GM18526 (cell line): ENCODE results near the gene PTPRN2.

Source experiments
- POLR2A ChIP-seq: IDR thresholded peaks from 3 replicates; pipeline ENCODE4 v1.6.1; 2011; ENCODE audit not compliant: insufficient read length; ENCODE audit errors: extremely low read depth

Gene PTPRN2

DNA sequence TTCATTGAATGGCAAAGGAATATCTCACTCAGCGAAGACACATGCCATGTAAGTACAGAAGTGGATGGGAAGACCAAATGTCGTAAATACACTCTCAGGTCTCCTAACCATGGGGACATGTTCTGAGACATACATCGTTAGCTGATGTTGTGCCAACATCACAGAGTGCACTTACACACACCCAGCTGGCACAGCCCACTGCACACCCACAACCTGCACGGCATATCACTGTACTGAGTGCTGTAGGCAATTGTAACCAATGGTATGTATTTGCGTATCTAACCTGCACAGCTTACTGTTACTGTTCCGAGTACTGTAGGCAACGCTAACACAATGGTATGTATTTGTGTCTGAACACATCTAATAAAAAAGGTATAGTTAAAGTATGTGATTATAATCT, 550.4 kb downstream of the PTPRN2 start:
- TF ChIP-seq POLR2A = no peak

DNA sequence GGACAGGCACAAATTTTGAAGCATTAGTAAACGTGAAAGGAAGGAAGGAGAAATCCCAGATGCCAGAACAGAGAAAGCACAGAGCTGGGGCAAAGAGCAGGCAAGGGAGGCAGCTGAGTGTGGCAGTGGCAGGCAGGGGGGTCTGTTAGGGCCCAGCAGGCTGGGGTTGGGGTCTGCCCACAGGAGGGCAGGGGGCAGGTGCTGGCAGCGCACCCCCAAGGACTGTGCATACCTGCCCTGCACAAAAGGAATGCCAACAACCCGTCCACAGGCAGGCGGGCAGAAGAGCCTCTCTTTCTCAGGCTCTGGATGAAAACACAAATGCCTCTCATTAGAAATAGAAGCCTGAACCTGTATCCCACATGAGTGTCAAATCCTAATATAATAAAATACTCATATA, 552.3 kb downstream of the PTPRN2 start:
- TF ChIP-seq POLR2A = no peak

DNA sequence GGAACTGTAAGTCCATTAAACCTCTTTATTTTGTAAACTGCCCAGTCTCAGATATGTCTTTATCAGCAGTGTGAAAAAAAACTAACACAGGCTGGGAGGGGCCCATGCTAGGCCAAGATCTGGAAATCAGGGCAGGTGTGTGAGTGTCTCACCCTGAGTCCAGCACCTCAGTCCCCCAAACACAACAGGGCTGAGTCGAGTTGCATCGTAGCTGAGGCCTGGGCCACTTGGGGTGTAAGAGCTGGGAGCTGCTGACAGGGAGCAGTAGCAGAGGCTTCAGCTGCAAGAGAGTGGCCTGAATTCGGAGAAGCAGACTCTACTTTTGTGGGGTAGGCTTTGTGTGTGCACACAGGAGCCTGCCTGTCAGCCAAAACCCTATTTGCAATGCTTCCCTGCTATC, 553.1 kb downstream of the PTPRN2 start:
- no peak for TF ChIP-seq POLR2A

DNA sequence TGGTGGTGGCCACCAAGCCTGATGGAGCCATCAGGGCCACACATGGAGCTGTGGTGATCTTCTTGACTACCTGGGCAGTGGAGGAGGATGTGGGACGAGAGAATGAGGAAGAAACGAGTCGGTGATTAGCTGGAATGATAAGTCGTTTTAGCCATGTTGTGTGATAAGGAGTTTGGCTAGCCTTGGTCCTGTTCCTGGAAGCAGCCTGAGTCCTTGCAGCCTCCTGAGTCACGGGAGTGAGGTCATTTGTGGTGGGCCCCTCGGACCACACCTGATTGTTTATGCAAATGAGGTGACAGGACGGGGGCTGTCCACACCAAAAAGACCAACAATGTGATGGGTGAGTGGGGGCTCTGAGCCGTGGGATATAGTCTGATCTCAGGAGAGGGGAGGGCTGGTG, 554.4 kb downstream of the PTPRN2 start:
- no peak for TF ChIP-seq POLR2A

DNA sequence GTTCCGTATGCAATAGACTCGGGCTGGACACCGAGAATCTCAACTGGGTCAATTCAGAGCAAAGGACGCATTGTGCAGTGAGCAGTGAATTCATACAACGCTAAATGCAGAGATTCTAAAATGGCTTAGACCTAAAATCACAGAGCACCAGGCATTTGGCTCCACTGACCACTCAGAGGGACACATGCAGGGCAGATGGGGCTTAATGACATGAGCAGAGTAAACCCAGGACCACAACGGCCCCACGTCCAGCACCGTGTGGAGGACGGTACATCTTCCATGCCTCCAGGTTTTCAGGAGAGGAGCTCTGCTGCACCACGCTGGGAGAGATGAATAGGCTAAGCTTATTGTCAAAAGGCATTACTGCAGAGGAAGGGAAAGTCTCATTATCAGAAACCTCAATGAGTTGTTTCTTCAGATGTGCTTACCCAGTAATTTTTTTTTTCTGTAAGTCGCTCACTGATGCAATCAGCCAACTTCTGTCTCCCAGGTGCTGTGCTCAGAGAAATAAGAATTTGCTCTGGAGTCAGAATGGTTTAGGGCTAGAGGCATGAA, 555.0 kb downstream of the PTPRN2 start:
- no peak for TF ChIP-seq POLR2A

DNA sequence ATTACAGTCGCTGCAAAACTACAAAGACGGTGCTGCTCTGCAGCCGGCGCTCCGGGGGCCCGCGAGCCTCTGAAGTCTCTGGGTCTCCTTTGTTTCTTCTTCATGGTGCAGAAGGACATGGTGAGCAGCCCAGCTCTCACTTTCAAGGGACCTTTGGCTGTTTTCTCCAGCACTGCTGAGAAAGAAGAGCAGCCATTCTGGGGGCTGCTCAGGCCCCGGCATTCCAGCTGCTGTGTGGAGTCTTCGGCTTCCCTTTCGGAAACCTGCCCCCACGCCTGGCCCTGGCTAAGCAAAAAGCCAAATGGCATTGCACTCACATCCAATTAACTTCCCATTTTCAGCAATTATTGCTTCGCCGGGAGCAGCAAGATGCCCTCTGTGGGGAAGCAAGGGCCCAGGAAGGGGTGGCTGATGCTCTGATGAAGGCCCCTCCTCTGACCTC, 555.7 kb downstream of the PTPRN2 start:
- no peak for TF ChIP-seq POLR2A

DNA sequence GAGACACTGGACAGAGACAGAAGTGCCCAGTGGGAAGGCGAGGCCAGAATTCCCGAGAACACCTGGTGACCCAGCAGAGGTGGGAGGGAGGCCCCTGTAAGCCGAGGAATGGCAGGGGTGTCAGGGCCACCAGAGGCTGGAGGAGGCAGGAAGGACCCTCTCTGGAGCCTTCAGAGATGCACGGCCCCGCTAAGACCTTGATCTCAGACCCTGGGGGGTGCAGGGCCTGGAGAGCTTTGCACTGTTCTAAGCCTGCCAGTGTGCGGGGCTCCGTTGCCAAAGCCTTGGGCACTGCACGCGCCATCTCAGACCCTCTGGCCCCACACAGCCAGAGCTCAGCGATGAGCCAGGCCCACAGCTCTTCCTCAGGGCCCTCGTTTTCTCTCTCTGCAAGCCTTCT, 557.1 kb downstream of the PTPRN2 start:
- no peak for TF ChIP-seq POLR2A

DNA sequence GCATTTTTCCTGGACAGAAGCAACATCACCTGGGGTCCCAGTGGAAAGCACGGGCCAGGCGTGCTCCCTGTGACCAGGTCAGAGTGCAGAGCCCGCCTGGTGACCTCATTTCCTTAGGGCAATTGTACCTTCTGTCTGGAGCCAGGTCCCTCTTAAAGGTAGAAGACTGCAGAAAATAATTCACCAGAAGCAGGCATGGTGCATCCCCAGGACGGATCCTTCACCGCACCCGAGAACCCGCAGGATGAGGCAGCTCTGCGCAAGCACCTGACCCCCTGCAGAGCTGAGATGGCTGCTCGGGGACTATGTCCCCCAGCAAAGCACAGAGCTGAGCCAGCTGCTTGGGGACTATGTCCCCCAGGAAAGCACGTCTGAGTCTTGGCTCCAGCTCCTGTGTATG, 557.6 kb downstream of the PTPRN2 start:
- TF ChIP-seq POLR2A = no peak

DNA sequence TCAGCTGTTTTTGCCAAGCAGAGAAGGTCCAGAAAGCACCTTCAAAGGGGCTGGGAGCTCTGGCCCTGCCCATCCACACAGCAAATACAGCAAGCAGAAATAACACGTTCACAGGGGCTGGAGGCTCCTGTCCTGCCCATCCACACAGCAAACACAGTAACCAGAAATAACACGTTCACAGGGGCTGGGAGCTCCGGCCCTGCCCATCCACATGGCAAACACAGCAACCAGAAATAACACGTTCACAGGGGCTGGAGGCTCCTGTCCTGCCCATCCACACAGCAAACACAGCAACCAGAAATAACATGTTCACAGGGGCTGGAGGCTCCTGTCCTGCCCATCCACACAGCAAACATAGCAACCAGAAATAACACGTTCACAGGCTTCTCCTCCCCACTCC, 558.1 kb downstream of the PTPRN2 start:
- TF ChIP-seq POLR2A = no peak

DNA sequence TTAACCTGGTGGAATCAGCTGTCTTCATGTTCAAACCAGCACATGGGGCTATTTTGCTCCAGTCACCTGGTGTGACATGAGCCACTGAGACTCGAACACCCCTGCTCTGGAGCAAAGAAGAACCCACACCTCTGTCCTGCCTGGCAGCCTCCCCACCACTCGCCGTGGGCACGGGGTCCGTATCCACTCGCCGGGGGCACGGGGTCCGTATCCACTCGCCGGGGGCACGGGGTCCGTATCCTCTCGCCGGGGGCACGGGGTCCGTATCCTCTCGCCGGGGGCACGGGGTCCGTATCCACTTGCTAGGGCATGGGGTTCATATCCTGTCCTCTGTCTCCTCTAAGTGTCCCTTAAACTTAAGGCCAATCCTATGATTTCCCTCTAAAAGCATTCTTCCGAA, 558.7 kb downstream of the PTPRN2 start:
- TF ChIP-seq POLR2A = no peak

DNA sequence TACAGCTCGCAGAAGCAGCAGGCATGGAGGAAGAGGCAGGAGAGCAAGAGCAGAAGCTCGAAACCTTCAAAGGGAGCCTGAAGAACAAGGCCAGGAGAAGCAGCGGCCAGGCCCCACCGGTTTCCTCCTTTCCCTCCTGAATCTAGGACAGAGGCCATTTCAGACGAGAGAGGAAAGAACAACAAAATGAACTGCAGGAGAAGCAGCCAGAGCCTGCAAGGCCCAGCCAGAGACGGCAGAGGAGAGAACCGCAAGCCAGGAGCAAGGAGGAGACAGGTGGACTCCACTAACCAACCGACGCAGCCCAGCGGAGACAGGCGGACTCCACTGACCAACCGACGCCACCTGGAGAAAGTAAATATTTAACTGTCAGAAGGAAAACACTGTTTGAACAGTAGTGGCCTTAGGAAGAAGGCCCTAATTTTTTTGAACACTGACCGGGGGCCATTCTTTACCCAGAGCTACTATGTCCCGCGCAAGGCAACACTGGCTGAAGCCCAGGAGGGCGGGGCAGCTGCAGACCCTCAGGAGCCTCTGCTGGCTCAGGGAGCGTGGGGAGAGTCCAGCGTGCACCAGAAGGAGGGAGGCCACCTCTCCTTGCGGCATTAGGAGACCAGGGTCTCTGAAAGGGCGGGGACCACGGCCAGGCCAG, 559.2 kb downstream of the PTPRN2 start:
- TF ChIP-seq POLR2A = no peak

DNA sequence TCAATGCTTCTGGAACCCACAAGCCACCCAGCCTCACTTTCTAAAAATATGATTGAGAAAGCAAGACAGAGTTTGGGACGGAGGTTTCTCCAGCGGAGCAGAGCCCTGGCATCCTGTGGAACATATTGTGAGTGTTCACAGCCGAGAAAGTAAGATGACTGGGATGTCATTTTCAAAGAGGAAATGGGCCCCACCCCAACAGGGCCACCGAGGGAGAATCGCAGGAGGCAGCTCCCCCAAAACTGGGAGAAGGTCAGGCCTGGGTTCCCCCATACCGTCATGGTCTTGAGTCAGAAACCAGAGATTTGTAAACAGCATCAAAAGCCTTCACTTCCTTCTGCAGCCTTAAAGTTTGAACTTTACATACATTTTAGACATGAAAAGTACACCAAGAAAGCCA, 560.0 kb downstream of the PTPRN2 start:
- TF ChIP-seq POLR2A = no peak

DNA sequence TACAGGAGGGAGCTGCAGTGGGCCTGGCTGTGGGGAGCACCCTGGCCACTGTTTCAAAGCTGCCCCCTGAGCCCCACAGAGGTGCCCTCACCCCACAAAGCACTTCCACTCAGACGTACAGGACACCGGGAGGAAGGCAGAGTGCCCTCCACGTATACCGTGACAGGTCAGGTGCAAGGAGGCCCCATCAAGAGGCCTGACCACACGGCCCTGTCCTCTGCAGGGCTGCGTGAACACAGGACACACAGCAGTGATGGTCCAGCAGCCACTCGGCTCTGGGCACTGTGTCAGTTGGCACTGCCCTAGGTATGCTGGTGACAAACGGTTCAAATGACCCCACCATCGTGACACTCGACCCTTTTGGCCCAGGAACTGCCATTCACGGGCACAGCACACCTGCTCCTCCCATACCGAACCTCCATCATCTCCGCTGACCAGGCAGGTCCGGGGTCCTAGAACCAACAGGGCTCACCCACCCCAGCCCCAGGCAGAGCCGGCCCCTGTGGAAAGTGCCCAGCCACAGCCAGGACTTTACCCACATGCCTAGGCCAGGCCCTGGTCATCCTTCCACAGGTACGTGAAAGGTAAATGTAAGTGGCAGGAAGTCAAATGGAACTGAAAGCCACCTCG, 560.9 kb downstream of the PTPRN2 start:
- no peak for TF ChIP-seq POLR2A

DNA sequence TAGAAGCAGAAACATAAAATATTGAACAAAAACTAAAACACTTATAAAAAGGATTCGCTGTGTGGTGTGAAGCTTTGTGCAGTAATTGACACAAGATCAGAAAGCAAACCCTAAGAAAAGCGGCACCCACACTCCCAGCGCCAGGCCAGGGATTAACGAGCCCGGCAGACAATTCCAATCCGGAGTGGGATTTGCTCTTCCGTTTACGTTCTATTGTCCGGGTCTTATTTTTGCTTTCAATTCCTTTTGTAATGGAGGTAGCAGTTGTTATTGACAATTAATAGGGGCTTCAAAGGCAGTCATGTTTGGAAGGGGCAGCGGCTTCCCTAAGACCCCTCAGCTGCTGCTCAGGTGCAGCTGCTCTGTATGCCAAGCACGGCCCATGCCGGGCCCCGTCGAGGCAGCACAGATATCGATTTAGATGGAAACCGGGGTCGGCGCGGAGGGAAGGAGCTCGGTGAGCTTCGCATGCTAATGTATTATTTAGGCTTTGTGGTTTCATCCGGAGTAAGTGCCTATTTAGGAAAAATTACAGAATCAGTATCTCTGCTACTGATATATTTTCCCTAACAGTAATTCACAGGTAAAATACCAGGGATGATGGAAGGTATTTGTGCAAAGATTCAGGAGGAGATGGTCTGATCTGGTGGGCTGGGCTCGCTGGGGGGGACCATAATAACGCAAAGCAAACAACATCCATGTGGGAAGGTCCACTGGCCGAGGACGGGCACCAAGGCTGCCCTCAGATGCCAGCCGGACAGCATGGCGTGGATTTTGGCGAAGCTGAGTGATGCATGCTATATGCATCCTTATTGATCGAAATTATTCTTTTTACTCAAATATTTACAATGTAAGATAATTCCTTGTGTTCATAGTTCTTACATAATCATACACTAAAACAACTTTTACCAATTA, 561.7 kb downstream of the PTPRN2 start:
- no peak for TF ChIP-seq POLR2A

DNA sequence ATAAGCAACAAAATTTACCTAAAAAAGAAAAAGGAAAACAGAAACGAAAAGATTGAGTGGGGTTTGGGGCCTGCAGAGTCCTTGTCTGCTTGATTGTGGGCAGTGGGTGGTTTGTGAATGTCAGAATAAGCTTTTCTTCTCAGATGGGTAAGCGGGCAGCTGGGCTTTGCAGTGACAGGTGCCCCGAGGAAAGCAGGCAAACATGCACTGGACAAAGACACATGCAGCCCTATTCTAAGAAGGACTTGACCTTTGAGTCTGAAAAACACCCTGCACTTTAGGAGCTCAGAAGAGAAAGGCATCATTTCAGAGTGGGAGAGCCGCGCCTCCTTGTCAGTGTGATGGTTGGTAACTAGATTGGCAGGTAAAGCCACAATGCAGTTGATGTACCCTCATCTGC, 562.7 kb downstream of the PTPRN2 start:
- no peak for TF ChIP-seq POLR2A

DNA sequence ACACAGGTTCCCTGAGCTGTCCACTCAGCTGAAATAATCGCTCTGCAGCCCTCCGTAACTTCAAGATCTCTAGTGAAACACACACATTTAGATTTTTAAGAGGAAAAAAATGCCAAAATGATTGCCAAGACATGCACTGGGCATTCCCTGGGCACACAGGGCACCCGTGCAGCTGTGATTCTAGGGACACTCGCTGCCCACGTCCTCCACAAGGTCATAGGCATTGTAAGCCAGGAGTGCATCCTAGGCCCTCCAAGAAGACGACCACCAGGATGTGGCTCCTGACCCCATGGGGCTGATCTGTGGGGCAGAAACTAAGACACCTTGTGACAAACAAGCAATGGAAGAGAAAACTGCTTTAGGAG, 563.3 kb downstream of the PTPRN2 start:
- no peak for TF ChIP-seq POLR2A

DNA sequence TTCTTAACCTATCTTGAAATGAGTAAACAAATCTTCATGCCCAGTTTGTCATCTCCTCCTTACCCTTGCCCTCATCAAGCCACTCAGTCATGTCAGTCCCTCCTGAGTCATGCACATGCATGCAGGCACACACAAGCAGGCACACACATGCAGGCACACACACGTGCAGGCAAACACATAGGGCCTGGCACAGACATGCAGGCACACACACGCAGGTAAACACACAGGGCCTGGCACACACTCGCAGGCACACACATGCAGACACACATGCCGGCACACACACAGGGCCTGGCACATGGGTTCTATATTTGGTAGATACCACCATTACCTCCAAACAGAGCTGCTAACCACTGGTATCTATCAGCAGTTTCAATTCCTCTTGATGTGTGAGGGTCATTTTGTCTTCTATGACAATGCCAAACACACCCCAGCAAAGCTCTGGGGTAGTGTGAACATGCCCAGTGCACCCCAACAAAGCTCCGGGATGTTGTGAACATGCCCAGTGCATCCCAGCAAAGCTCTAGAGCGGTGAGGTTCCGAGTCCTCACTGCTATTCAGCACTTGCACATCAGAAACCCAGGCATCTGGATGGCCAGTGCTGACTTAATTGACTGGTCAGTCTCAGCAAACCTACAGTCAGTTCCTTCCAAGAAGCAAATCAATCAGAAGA, 563.8 kb downstream of the PTPRN2 start:
- TF ChIP-seq POLR2A = no peak
